ENCODE results near the gene PKP4. TPM values are rescaled to one million over a fixed set of nuclear protein-coding genes. Genes with fewer than 3 reads are reported as not detected.

Gene PKP4
- total RNA-seq, 1 donor from 2014 or later = 83.9 TPM

- H3K4me2 ChIP-seq = no peak overlapping the region
- no peaks in the 10 kb centered on the region for H3K27me3 Mint-ChIP-seq (ENCODE audit: insufficient read depth, low read depth)
- H3K4me3 Mint-ChIP-seq = no peak overlapping the region
- peaks cover 63% of the 10 kb centered on the region for H4K20me1 ChIP-seq (ENCODE audit: low read depth)
- peaks cover 5% of the 10 kb centered on the region for H3K9me3 Mint-ChIP-seq
- H3K27ac ChIP-seq = no peak overlapping the region
- peaks cover 97% of the 10 kb centered on the region for H3K79me2 ChIP-seq (ENCODE audit: low read depth)
- no peak overlapping the region for H3K4me3 ChIP-seq
- TF ChIP-seq EZH2phosphoT487 (IDR thresholded peaks at IDR 0.05) (no peak), EZH2 (IDR thresholded peaks at IDR 0.05) (no peak)
- H2AFZ ChIP-seq (replicated peaks) = no peak overlapping the region
- H3K36me3 ChIP-seq = no peaks in the 10 kb centered on the region
- no peaks in the 10 kb centered on the region for H3K27me3 ChIP-seq
- no peak overlapping the region for H3K9ac ChIP-seq
- no peak for DNase-seq (ENCODE audit: low spot score)
- H3F3A ChIP-seq (ENCODE audit: low read depth) = peaks cover 26% of the 10 kb centered on the region
- no peak overlapping the region for H3K27ac Mint-ChIP-seq
- H3K4me1 ChIP-seq = peaks cover 46% of the 10 kb centered on the region
- no peaks in the 10 kb centered on the region for H3K9me3 ChIP-seq (ENCODE audit: low read depth)
- peaks cover 2% of the 10 kb centered on the region for H3K36me3 Mint-ChIP-seq
- H3K4me1 Mint-ChIP-seq = peaks cover 44% of the 10 kb centered on the region
Observed at GRCh38 chr2:158487419-158487818, 30.7 kb downstream of the PKP4 start.

- Histone ChIP-seq H4K20me1 (ENCODE audit: low read depth) (peaks cover 72% of the 10 kb centered on the region), H3K4me3 (no peak overlapping the region), H3K9me3 (ENCODE audit: low read depth) (no peaks in the 10 kb centered on the region), H2AFZ (replicated peaks) (no peak overlapping the region), H3K4me1 (peaks cover 58% of the 10 kb centered on the region), H3F3A (ENCODE audit: low read depth) (peaks cover 29% of the 10 kb centered on the region), H3K9ac (no peak overlapping the region), H3K27ac (no peak overlapping the region), H3K36me3 (no peaks in the 10 kb centered on the region), H3K27me3 (no peaks in the 10 kb centered on the region), H3K79me2 (ENCODE audit: low read depth) (peaks cover 97% of the 10 kb centered on the region), H3K4me2 (peak overlapping the region; percentile 65)
- H3K27me3 Mint-ChIP-seq (ENCODE audit: insufficient read depth, low read depth) = no peaks in the 10 kb centered on the region
- TF ChIP-seq EZH2 (IDR thresholded peaks at IDR 0.05) (no peak), CTCF (IDR thresholded peaks at IDR 0.05) (no peak), EZH2phosphoT487 (IDR thresholded peaks at IDR 0.05) (no peak)
- no peak overlapping the region for H3K4me3 Mint-ChIP-seq
- H3K9me3 Mint-ChIP-seq = peaks cover 3% of the 10 kb centered on the region
- no peak for DNase-seq (ENCODE audit: low spot score)
- no peak overlapping the region for H3K27ac Mint-ChIP-seq
- peaks cover 44% of the 10 kb centered on the region for H3K4me1 Mint-ChIP-seq
- H3K36me3 Mint-ChIP-seq = peaks cover 2% of the 10 kb centered on the region
Observed at GRCh38 chr2:158488442-158489216, 31.9 kb downstream of the PKP4 start.

DNA sequence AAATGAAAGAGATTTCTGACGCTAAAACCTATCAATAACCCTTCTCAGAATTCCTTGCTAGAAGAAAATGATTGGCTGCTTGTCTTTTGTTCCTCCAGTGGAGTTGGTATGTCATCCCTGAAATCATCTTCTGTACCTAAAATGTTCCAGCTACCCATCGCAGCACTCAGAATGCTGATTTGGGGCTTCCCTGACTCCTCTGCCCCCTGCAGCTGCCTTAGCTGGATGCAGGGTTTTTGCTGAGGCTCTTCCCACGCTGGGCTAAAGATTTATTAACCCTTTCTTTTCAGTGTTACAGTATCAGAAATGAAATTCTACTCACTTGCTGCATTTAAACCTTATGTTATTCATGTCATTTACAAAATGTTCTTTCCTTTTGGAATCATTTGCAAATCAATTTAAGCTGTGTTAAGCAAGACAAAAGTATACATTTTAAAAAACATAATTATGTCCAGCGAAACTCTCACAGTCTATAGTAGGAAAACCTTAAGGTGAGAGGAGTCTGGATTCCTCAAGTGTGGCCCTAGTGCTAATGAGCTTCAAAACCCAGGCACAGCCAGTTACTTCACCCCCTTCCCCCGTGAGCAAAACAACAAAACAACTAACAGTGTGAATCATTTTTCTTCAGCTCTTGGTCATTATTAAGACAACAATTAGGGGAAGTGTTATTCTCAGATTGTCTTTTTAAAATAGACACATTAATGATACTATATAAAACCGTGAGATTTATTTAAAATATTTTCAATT lies 32.8 kb downstream of the PKP4 start:
- Histone ChIP-seq H2AFZ (replicated peaks) (no peak overlapping the region), H3K9ac (no peak overlapping the region), H3K36me3 (no peaks in the 10 kb centered on the region), H3K4me1 (peaks cover 60% of the 10 kb centered on the region), H3K4me2 (peak overlapping the region; percentile 65), H3K9me3 (ENCODE audit: low read depth) (no peaks in the 10 kb centered on the region), H3F3A (ENCODE audit: low read depth) (peaks cover 30% of the 10 kb centered on the region), H3K27ac (peak overlapping the region; percentile 60), H3K27me3 (no peaks in the 10 kb centered on the region), H3K79me2 (ENCODE audit: low read depth) (peaks cover 100% of the 10 kb centered on the region), H3K4me3 (peak overlapping the region; percentile 20), H4K20me1 (ENCODE audit: low read depth) (peaks cover 78% of the 10 kb centered on the region)
- no peaks in the 10 kb centered on the region for H3K36me3 Mint-ChIP-seq
- no peaks in the 10 kb centered on the region for H3K27me3 Mint-ChIP-seq (ENCODE audit: insufficient read depth, low read depth)
- H3K27ac Mint-ChIP-seq = no peak overlapping the region
- TF ChIP-seq EZH2phosphoT487 (IDR thresholded peaks at IDR 0.05) (no peak), CTCF (IDR thresholded peaks at IDR 0.05) (no peak), EZH2 (IDR thresholded peaks at IDR 0.05) (no peak)
- DNase-seq (ENCODE audit: low spot score) = peak; percentile 34
- H3K4me1 Mint-ChIP-seq = peaks cover 41% of the 10 kb centered on the region
- no peaks in the 10 kb centered on the region for H3K9me3 Mint-ChIP-seq
- no peak overlapping the region for H3K4me3 Mint-ChIP-seq
